Measurements from ENCODE around the gene AGBL4. TPM values are rescaled to one million over a fixed set of nuclear protein-coding genes. Genes with fewer than 3 reads are reported as not detected.

AGBL4 gene
- total RNA-seq, 2 experiments from 2014 or later: not detected

- Mint-ChIP-seq H3K4me1 (no peaks in the 10 kb centered on the region), H3K27me3 (peaks cover 2% of the 10 kb centered on the region), H3K27ac (no peak overlapping the region), H3K9me3 (ENCODE audit: low read depth) (peaks cover 3% of the 10 kb centered on the region), H3K4me3 (no peak overlapping the region), H3K36me3 (ENCODE audit: low read depth) (no peaks in the 10 kb centered on the region)
- POLR2A ChIA-PET: no interaction called here
- intact Hi-C loops (cut with DNase I, micrococcal nuclease): no loop called here
- ATAC-seq (no peak), DNase-seq (no peak)
- CTCF ChIA-PET: interaction anchor here (0.6 kb wide), 1 partner anchor 10 kb away, joined by 4 read pairs; no protein-coding TSS in a partner anchor
Observed at GRCh38 chr1:48923116-48923515, 1100.6 kb downstream of the AGBL4 start.

DNA sequence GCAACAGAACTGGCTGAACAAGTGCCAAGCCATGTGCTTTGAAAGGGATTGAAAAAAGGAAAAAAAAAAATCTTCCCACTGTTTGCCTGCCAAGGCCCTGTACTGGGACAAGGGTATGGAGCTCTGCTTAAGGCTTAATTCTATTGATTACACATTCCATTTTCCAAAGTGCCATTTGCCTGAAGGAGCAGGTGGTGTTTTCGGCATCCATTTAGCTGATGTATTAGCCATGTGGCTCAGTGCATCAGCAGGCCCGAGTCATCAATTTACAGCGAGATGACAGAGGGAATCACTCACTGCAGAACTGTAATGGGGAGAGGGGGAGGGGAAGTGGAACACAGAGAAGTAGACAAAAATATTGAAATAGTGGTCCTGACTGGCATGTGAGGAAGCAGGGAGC, 1102.9 kb downstream of the AGBL4 start:
- Mint-ChIP-seq H3K4me3 (no peak overlapping the region), H3K4me1 (no peaks in the 10 kb centered on the region), H3K36me3 (ENCODE audit: low read depth) (no peaks in the 10 kb centered on the region), H3K9me3 (ENCODE audit: low read depth) (no peaks in the 10 kb centered on the region), H3K27ac (no peak overlapping the region), H3K27me3 (peaks cover 2% of the 10 kb centered on the region)
- ATAC-seq: no peak
- CTCF ChIA-PET: interaction anchor here (0.7 kb wide), 1 partner anchor 10 kb away, joined by 3 read pairs; no protein-coding TSS in a partner anchor
- intact Hi-C loops (cut with DNase I, micrococcal nuclease): no loop called here
- POLR2A ChIA-PET: no interaction called here
- no peak for DNase-seq

DNA sequence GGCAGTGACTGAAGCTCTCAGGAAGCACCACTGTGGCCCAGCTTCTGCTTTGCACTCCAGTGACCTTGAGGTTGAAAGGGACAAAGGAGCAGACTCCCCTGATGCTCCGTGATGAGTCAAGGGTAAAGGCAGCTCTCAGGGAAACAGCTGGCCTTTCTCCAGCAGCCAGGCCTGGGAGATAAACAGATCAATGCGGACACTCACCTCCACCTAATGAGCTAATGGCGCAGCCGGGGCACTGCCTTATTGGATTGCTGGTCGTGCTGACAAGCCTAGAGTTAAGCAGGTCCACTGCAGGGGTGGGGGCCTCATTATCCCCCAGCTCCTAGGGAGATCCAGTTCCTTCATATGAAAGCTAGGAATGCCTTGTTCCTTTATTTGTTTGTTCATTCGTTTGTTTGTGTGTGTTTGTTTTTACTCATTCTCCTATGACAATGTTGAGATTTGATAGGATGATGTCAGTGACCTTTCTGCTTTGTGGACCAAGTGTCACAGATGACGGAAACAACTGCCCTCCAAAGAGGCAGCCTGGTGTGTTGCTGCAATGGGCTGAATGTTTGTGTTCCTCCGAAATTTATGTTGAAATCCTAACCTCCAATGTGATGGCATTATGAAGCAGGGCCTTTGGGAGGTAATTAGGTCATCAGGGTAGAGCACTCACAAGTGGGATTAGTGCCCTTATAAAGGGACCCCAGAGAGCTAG, 1105.7 kb downstream of the AGBL4 start:
- Mint-ChIP-seq H3K4me1 (no peaks in the 10 kb centered on the region), H3K27ac (no peak overlapping the region), H3K36me3 (ENCODE audit: low read depth) (no peaks in the 10 kb centered on the region), H3K9me3 (ENCODE audit: low read depth) (no peaks in the 10 kb centered on the region), H3K4me3 (no peak overlapping the region), H3K27me3 (peaks cover 2% of the 10 kb centered on the region)
- no peak for ATAC-seq
- DNase-seq: no peak
- ChIA-PET POLR2A (no interaction called here), CTCF (interaction anchor here (0.6 to 0.7 kb wide), 5 partner anchors 8 to 472 kb away, joined by 3 to 5 read pairs (median 3); no protein-coding TSS in a partner anchor)
- intact Hi-C loops (cut with DNase I, micrococcal nuclease): no loop called here

GRCh38 chr1:48917070-48917454, 1106.7 kb downstream of the AGBL4 start:
- no peaks in the 10 kb centered on the region for H3K9me3 Mint-ChIP-seq (ENCODE audit: low read depth)
- CTCF ChIA-PET: no interaction called here
- DNase-seq: no peak
- H3K27ac Mint-ChIP-seq: no peak overlapping the region
- H3K27me3 Mint-ChIP-seq: peaks cover 2% of the 10 kb centered on the region
- no peaks in the 10 kb centered on the region for H3K36me3 Mint-ChIP-seq (ENCODE audit: low read depth)
- POLR2A ChIA-PET: no interaction called here
- no peak overlapping the region for H3K4me3 Mint-ChIP-seq
- no peaks in the 10 kb centered on the region for H3K4me1 Mint-ChIP-seq
- intact Hi-C loops (cut with DNase I, micrococcal nuclease): no loop called here
- no peak for ATAC-seq

DNA sequence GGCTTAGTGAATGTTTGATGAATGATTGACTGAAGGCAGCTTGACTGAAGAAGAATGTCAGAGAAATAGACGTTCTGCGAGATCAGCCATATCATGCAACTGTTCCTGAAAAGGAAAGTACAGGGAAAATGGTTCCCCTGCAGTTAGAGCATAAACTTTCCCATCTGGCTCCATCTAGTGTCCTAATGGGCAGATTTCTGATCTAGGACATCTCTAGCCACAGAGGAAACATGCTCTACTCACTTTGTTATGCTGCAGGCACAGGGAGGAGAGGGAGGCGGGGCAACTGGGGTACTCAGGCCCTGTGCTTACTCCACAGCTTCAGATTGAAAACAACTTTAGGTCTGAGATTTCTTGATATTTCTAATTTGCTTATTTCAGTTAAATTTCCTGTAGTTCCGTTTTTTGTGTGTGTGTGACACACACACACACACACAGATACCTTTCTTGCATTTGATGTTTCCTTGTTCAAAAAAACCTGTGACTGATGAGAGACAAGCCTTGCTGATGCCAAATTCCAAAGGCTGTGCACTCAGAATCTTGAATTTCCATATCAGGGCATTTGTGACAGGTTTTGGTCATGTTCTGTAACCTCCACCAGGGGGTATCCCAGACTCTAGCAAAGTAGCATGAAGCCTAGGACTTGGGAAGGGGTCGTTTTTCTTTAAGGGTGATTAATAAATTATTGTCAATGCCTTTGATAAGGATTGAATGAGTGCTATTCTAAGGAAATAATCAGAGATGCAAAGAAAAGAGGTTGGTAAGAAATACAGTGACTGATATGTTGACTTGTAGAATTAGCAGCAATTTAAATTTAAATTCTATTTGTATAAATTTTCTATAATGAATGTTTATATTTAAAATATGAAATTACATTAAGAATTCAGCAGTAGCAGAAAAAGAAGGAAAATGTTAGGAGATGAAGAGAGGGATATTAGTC, 1107.4 kb downstream of the AGBL4 start:
- DNase-seq (no peak), ATAC-seq (no peak)
- Mint-ChIP-seq H3K27me3 (peaks cover 2% of the 10 kb centered on the region), H3K9me3 (ENCODE audit: low read depth) (no peaks in the 10 kb centered on the region), H3K4me3 (no peak overlapping the region), H3K4me1 (no peaks in the 10 kb centered on the region), H3K36me3 (ENCODE audit: low read depth) (no peaks in the 10 kb centered on the region), H3K27ac (no peak overlapping the region)
- ChIA-PET CTCF (no interaction called here), POLR2A (no interaction called here)
- intact Hi-C loops (cut with DNase I, micrococcal nuclease): loop anchor here in 1 of 2 experiments (1.0 kb wide), 1 partner anchor 1417 kb away; no protein-coding TSS in a partner anchor

DNA sequence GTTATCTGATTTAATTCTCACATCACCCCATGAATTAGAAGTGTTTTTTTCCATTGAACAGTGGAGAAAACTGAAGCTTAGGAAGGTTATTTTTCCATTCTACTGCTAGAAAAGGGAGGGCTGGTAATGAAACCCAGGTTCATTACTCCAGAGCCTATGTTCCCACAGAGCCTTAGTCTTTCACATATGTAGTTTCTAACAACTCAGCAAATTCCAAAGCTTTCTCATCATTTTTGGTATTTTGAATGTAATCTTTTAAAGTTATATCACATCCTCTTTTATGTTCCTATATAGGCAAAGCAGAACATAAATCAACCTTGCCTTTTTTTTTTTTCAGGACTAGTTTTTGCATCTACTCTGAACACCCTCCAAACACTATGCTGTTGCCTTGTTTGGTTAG, 1115.1 kb downstream of the AGBL4 start:
- intact Hi-C loops (cut with DNase I, micrococcal nuclease): no loop called here
- ChIA-PET CTCF (no interaction called here), POLR2A (no interaction called here)
- Mint-ChIP-seq H3K4me3 (no peak overlapping the region), H3K4me1 (no peaks in the 10 kb centered on the region), H3K9me3 (ENCODE audit: low read depth) (no peaks in the 10 kb centered on the region), H3K27me3 (peaks cover 6% of the 10 kb centered on the region), H3K27ac (no peak overlapping the region), H3K36me3 (ENCODE audit: low read depth) (no peaks in the 10 kb centered on the region)
- ATAC-seq: no peak
- DNase-seq: no peak

- intact Hi-C loops (cut with DNase I, micrococcal nuclease): no loop called here
- peaks cover 9% of the 10 kb centered on the region for H3K27me3 Mint-ChIP-seq
- ATAC-seq (no peak), DNase-seq (no peak)
- ChIA-PET CTCF (no interaction called here), POLR2A (no interaction called here)
- H3K27ac Mint-ChIP-seq: no peak overlapping the region
- no peaks in the 10 kb centered on the region for H3K9me3 Mint-ChIP-seq (ENCODE audit: low read depth)
- no peaks in the 10 kb centered on the region for H3K4me1 Mint-ChIP-seq
- no peaks in the 10 kb centered on the region for H3K36me3 Mint-ChIP-seq (ENCODE audit: low read depth)
- H3K4me3 Mint-ChIP-seq: no peak overlapping the region
Observed at GRCh38 chr1:48906729-48907128, 1117.0 kb downstream of the AGBL4 start.

GRCh38 chr1:48906164-48906563, 1117.6 kb downstream of the AGBL4 start:
- Mint-ChIP-seq H3K36me3 (ENCODE audit: low read depth) (no peaks in the 10 kb centered on the region), H3K9me3 (ENCODE audit: low read depth) (no peaks in the 10 kb centered on the region), H3K4me1 (no peaks in the 10 kb centered on the region), H3K27me3 (peaks cover 9% of the 10 kb centered on the region), H3K4me3 (no peak overlapping the region), H3K27ac (no peak overlapping the region)
- DNase-seq: no peak
- ChIA-PET POLR2A (no interaction called here), CTCF (interaction anchor here (0.6 to 0.9 kb wide), 2 partner anchors 12 to 117 kb away, joined by 3 to 5 read pairs; no protein-coding TSS in a partner anchor)
- intact Hi-C loops (cut with DNase I, micrococcal nuclease): no loop called here
- no peak for ATAC-seq

DNA sequence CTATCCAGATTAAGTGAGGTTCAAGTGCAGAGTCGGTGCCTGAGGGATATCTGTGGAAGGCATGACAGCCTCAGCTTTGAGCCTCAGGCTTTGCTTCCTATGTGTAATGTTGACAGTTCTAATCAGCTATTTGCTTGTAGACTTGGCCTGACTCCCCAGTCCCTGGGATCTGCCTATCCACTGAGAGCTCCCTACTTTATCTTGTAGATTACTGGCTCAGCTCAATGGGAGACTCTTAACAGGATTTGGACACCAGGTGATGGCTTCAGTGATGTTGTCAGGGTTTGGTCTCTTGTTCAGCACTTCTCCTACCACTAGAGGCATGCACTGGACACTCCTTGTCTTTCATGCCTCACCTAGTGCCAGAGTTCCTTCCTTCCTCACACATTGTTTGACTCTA, 1120.5 kb downstream of the AGBL4 start:
- H3K4me3 Mint-ChIP-seq: no peak overlapping the region
- H3K27ac Mint-ChIP-seq: no peak overlapping the region
- CTCF ChIA-PET: no interaction called here
- no peaks in the 10 kb centered on the region for H3K36me3 Mint-ChIP-seq (ENCODE audit: low read depth)
- no peaks in the 10 kb centered on the region for H3K9me3 Mint-ChIP-seq (ENCODE audit: low read depth)
- DNase-seq (no peak), ATAC-seq (no peak)
- intact Hi-C loops (cut with DNase I, micrococcal nuclease): no loop called here
- H3K4me1 Mint-ChIP-seq: no peaks in the 10 kb centered on the region
- peaks cover 9% of the 10 kb centered on the region for H3K27me3 Mint-ChIP-seq
- POLR2A ChIA-PET: no interaction called here

- intact Hi-C loops (cut with DNase I, micrococcal nuclease): no loop called here
- no peak overlapping the region for H3K27ac Mint-ChIP-seq
- DNase-seq: no peak
- ATAC-seq: no peak
- ChIA-PET POLR2A (no interaction called here), CTCF (no interaction called here)
- peaks cover 9% of the 10 kb centered on the region for H3K27me3 Mint-ChIP-seq
- H3K36me3 Mint-ChIP-seq (ENCODE audit: low read depth): no peaks in the 10 kb centered on the region
- H3K9me3 Mint-ChIP-seq (ENCODE audit: low read depth): no peaks in the 10 kb centered on the region
- no peaks in the 10 kb centered on the region for H3K4me1 Mint-ChIP-seq
- H3K4me3 Mint-ChIP-seq: no peak overlapping the region
Observed at GRCh38 chr1:48898894-48899293, 1124.9 kb downstream of the AGBL4 start.

DNA sequence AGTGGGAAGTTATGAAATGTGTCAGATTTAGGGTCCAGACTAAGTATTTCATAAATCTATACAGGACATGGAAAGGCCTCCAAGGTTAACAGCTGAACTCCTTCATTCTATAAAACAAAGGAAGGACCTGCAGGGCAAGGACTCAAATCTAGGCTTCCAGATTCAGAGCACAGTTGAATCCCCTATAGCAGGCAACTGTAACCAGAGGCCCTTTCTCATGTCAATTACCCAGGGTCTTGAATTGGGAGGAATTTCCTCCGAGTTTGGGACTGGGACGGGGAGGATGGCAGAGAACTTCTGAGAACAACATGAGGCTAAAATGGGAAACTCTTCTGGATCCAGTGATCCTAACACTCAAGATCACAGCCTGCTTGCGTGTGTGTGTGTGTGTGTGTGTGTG, 1134.1 kb downstream of the AGBL4 start:
- CTCF ChIA-PET: interaction anchor here (0.6 to 0.8 kb wide), 2 partner anchors 16 to 699 kb away, joined by 3 read pairs; no protein-coding TSS in a partner anchor
- peaks cover 2% of the 10 kb centered on the region for H3K9me3 Mint-ChIP-seq (ENCODE audit: low read depth)

GRCh38 chr1:48889082-48889481, 1134.7 kb downstream of the AGBL4 start:
- H3K27me3 Mint-ChIP-seq: peaks cover 4% of the 10 kb centered on the region
- intact Hi-C loops (cut with DNase I, micrococcal nuclease): no loop called here
- no peak overlapping the region for H3K27ac Mint-ChIP-seq
- H3K4me3 Mint-ChIP-seq: no peak overlapping the region
- H3K9me3 Mint-ChIP-seq (ENCODE audit: low read depth): peaks cover 2% of the 10 kb centered on the region
- H3K36me3 Mint-ChIP-seq (ENCODE audit: low read depth): no peaks in the 10 kb centered on the region
- DNase-seq (no peak), ATAC-seq (no peak)
- ChIA-PET CTCF (interaction anchor here (0.8 to 1.0 kb wide), 2 partner anchors 11 to 15 kb away, joined by 3 read pairs; no protein-coding TSS in a partner anchor), POLR2A (no interaction called here)
- H3K4me1 Mint-ChIP-seq: no peaks in the 10 kb centered on the region

More for the DNA sequence above, 1134.1 kb downstream of the AGBL4 start:
- Mint-ChIP-seq H3K4me1 (no peaks in the 10 kb centered on the region), H3K4me3 (no peak overlapping the region), H3K36me3 (ENCODE audit: low read depth) (no peaks in the 10 kb centered on the region), H3K27ac (no peak overlapping the region), H3K27me3 (peaks cover 4% of the 10 kb centered on the region)
- POLR2A ChIA-PET: no interaction called here
- intact Hi-C loops (cut with DNase I, micrococcal nuclease): no loop called here
- no peak for DNase-seq
- ATAC-seq: no peak

Measured in activated CD4-positive, alpha-beta T cell treated with anti-CD3 and anti-CD28 coated beads for 36 hours (primary cell).